Measurements from ENCODE around the gene EHD1.

The EHD1 gene

GRCh38 chr11:64872790-64873488, 5.5 kb downstream of the EHD1 start:
- no peak for DNase-seq (ENCODE audit: low read depth in 2 of 2)

GRCh38 chr11:64871492-64871891, 6.9 kb downstream of the EHD1 start:
- no peak for DNase-seq (ENCODE audit: low read depth in 2 of 2)

GRCh38 chr11:64870893-64871466, 7.4 kb downstream of the EHD1 start:
- DNase-seq (ENCODE audit: low read depth in 2 of 2), result no peak

- no peak for DNase-seq (ENCODE audit: low read depth in 2 of 2)
Measured at GRCh38 chr11:64870176-64870892, 8.1 kb downstream of the EHD1 start.

GRCh38 chr11:64869571-64870175, 8.7 kb downstream of the EHD1 start:
- no peak for DNase-seq (ENCODE audit: low read depth in 2 of 2)

- DNase-seq (ENCODE audit: low read depth in 2 of 2), result no peak
Measured at GRCh38 chr11:64868904-64869570, 9.4 kb downstream of the EHD1 start.

- DNase-seq (ENCODE audit: low read depth in 2 of 2), result no peak
Measured at GRCh38 chr11:64867748-64868462, 10.5 kb downstream of the EHD1 start.

GRCh38 chr11:64866173-64866491, 12.3 kb downstream of the EHD1 start:
- no peak for DNase-seq (ENCODE audit: low read depth in 2 of 2)

GRCh38 chr11:64865286-64866172, 12.9 kb downstream of the EHD1 start:
- DNase-seq (ENCODE audit: low read depth in 2 of 2), result no peak

- DNase-seq (ENCODE audit: low read depth in 2 of 2), result no peak
Measured at GRCh38 chr11:64864473-64865285, 13.7 kb downstream of the EHD1 start.

- no peak for DNase-seq (ENCODE audit: low read depth in 2 of 2)
Measured at GRCh38 chr11:64864135-64864472, 14.3 kb downstream of the EHD1 start.

- no peak for DNase-seq (ENCODE audit: low read depth in 2 of 2)
Measured at GRCh38 chr11:64863391-64864060, 14.9 kb downstream of the EHD1 start.

- no peak for DNase-seq (ENCODE audit: low read depth in 2 of 2)
Measured at GRCh38 chr11:64862987-64863390, 15.4 kb downstream of the EHD1 start.

- no peak for DNase-seq (ENCODE audit: low read depth in 2 of 2)
Measured at GRCh38 chr11:64861227-64861975, 17.0 kb downstream of the EHD1 start.

GRCh38 chr11:64859542-64860414, 18.6 kb downstream of the EHD1 start:
- DNase-seq (ENCODE audit: low read depth in 2 of 2), result no peak

- DNase-seq (ENCODE audit: low read depth in 2 of 2), result no peak
Measured at GRCh38 chr11:64858467-64859263, 19.8 kb downstream of the EHD1 start.

GRCh38 chr11:64857485-64857884, 20.9 kb downstream of the EHD1 start:
- no peak for DNase-seq (ENCODE audit: low read depth in 2 of 2)

Data from stimulated activated CD4-positive, alpha-beta T cell treated with anti-CD3 and anti-CD28 coated beads, Interleukin-1b, Interleukin-23, amount 100 ng/mL, for 4 hours (primary cell).